Endodermal cell (in vitro differentiated cells): Measurements from ENCODE around the gene TSPAN18. TPM values are rescaled to one million over a fixed set of nuclear protein-coding genes. Genes with fewer than 3 reads are reported as not detected.

Experiments used
- DNase-seq: peaks from one replicate; pipeline ENCODE4 v3.0.0-alpha.2; 2017
- H3K27ac ChIP-seq: 2 replicates; pipeline ENCODE4 v1.5.1; 2013; ENCODE audit warnings: mild to moderate bottlenecking, low read depth, low read length, moderate library complexity
- H3K27me3 ChIP-seq: 2 replicates; pipeline ENCODE4 v1.6.1; 2013; ENCODE audit warnings: mild to moderate bottlenecking, low read length, moderate library complexity; ENCODE audit not compliant: insufficient read depth, control insufficient read depth, poor library complexity, severe bottlenecking
- H3K36me3 ChIP-seq: 2 replicates; pipeline ENCODE4 v1.7.0; 2013; ENCODE audit warnings: mild to moderate bottlenecking, low read length, moderate library complexity; ENCODE audit not compliant: control insufficient read depth, insufficient read depth
- H3K4me1 ChIP-seq: one replicate; pipeline ENCODE4 v1.7.0; 2013; ENCODE audit warnings: low read length; ENCODE audit not compliant: control insufficient read depth, insufficient read depth
- H3K4me3 ChIP-seq: 2 replicates; pipeline ENCODE4 v1.5.1; 2013; ENCODE audit warnings: mild to moderate bottlenecking, low read length, moderate library complexity
- H3K9ac ChIP-seq: 2 replicates; pipeline ENCODE4 v1.6.1; 2013; ENCODE audit warnings: mild to moderate bottlenecking, low read length, moderate library complexity; ENCODE audit not compliant: poor library complexity, severe bottlenecking; ENCODE audit errors: extremely low read depth
- H3K9me3 ChIP-seq: 2 replicates; pipeline ENCODE4 v1.6.1; 2013; ENCODE audit warnings: mild to moderate bottlenecking, low read length, moderate library complexity; ENCODE audit not compliant: control insufficient read depth
- H3K27ac Mint-ChIP-seq: 2 replicates; pipeline ENCODE4 v1.8.0; 2020; ENCODE audit warnings: mixed read lengths
- H3K27me3 Mint-ChIP-seq: 2 replicates; pipeline ENCODE4 v1.8.0; 2021; ENCODE audit warnings: mild to moderate bottlenecking, mixed read lengths; ENCODE audit not compliant: insufficient read depth
- H3K36me3 Mint-ChIP-seq: 2 replicates; pipeline ENCODE4 v1.8.0; 2020; ENCODE audit warnings: low read depth, mixed read lengths
- H3K4me1 Mint-ChIP-seq: 2 replicates; pipeline ENCODE4 v1.8.0; 2020; ENCODE audit warnings: mixed read lengths
- H3K4me3 Mint-ChIP-seq: 2 replicates; pipeline ENCODE4 v1.8.0; 2020; ENCODE audit warnings: mild to moderate bottlenecking, moderate library complexity, mixed read lengths
- H3K9me3 Mint-ChIP-seq: 2 replicates; pipeline ENCODE4 v1.8.0; 2020; ENCODE audit warnings: mild to moderate bottlenecking, mixed read lengths
- WGBS, 2 experiments: methylation state at CpG; one replicate each; pipeline versions ENCODE4 v1.1.5 to v1.1.7; 2013; ENCODE audit warnings: missing lambda C conversion rate in 2 of 2, mixed read lengths in 1 of 2; ENCODE audit not compliant: insufficient coverage in 1 of 2, insufficient read length in 1 of 2; 5-methylcytosine and 5-hydroxymethylcytosine counted together
- total RNA-seq, 2 donors: library from RNA; stranded (reverse); fragmentation: NEBNext Ultra II Directional in 1 of 2; extraction: Animal tissue kit (Norgen Biotek cat#: 25700) in 1 of 2; gene quantifications; 2 replicates in 1 of 2; 3 replicates in 1 of 2; pipeline ENCODE4 v1.2.1, GENCODE V29; 2021
- TF ChIP-seq, protein P1 (sequence below): fragments of 200-600 bp; sonication (generic); conservative IDR thresholded peaks from 2 replicates; pipeline ENCODE4 v1.5.0; 2021; ENCODE audit warnings: antibody characterized with exemption, mild to moderate bottlenecking

TSPAN18 gene
- total RNA-seq, 2 donors from 2014 or later: 28.0 to 28.7 TPM

DNA sequence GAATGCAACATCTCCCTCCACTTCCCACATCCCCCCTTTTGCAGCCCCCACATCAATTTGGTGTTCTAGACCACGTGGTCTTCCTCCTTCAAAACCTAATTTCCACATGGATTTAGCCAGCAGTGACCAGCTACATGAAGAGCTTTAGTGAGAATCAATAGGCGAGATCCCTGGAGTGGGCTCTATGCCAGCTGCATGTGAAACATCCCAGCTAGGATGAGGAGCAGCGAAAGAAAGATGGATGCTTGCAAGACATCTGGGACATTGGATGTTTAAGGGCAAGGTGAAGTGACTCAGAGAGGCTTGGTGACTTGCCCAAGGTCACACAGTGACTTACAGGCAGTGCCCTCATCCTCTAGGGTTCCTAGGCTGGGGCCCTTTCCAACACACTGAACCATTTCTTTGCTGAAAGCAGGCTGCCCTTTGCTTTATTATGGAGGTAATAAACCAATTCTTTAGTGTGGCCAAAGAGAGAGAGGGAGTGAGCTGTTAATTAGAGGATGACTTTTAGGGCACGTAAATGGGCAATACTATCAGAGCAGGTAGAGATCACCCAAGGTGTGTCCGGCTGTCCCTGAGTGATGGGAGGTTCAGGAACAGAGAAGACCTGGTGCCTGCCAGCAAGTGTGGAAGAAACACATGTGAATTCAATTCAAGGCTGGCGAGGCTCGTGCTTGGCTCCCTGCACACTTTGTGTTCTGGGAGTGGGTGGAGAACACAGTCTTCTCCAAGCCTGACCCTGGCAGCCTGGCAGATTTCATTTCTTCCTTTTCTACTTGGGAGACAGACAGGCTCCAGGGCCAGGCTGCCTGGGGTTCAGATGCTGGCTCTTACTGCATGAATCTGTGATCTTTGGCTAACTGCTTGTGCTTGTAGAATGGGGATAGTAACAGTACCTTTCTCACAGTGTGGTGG, 24.0 kb downstream of the TSPAN18 start:
- peaks cover 22% of the 10 kb centered on the region for H3K4me1 Mint-ChIP-seq
- no peak overlapping the region for H3K27ac ChIP-seq
- H3K9ac ChIP-seq: no peak overlapping the region
- no peak overlapping the region for H3K4me3 ChIP-seq
- no peak overlapping the region for H3K27ac Mint-ChIP-seq
- H3K36me3 ChIP-seq: no peaks in the 10 kb centered on the region
- no peaks in the 10 kb centered on the region for H3K4me1 ChIP-seq
- no peaks in the 10 kb centered on the region for H3K9me3 ChIP-seq
- H3K36me3 Mint-ChIP-seq: no peaks in the 10 kb centered on the region
- no peaks in the 10 kb centered on the region for H3K9me3 Mint-ChIP-seq
- TF ChIP-seq, protein P1, sequence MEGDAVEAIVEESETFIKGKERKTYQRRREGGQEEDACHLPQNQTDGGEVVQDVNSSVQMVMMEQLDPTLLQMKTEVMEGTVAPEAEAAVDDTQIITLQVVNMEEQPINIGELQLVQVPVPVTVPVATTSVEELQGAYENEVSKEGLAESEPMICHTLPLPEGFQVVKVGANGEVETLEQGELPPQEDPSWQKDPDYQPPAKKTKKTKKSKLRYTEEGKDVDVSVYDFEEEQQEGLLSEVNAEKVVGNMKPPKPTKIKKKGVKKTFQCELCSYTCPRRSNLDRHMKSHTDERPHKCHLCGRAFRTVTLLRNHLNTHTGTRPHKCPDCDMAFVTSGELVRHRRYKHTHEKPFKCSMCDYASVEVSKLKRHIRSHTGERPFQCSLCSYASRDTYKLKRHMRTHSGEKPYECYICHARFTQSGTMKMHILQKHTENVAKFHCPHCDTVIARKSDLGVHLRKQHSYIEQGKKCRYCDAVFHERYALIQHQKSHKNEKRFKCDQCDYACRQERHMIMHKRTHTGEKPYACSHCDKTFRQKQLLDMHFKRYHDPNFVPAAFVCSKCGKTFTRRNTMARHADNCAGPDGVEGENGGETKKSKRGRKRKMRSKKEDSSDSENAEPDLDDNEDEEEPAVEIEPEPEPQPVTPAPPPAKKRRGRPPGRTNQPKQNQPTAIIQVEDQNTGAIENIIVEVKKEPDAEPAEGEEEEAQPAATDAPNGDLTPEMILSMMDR: no peak
- DNase-seq: peak; percentile 32
- peaks cover 57% of the 10 kb centered on the region for H3K27me3 Mint-ChIP-seq
- 90 to 94% methylated on average over 6 to 7 of the region's 7 CpGs for WGBS, 2 experiments
- no peak overlapping the region for H3K4me3 Mint-ChIP-seq
- H3K27me3 ChIP-seq: no peaks in the 10 kb centered on the region

- Histone ChIP-seq H3K27ac (no peak overlapping the region), H3K27me3 (no peaks in the 10 kb centered on the region), H3K9ac (no peak overlapping the region), H3K36me3 (no peaks in the 10 kb centered on the region), H3K4me3 (no peak overlapping the region), H3K4me1 (no peaks in the 10 kb centered on the region), H3K9me3 (peaks cover 6% of the 10 kb centered on the region)
- Mint-ChIP-seq H3K4me3 (no peak overlapping the region), H3K27ac (no peak overlapping the region), H3K9me3 (no peaks in the 10 kb centered on the region), H3K36me3 (no peaks in the 10 kb centered on the region), H3K27me3 (peaks cover 65% of the 10 kb centered on the region), H3K4me1 (peaks cover 22% of the 10 kb centered on the region)
- DNase-seq: peak; percentile 4
- WGBS, 2 experiments: 100% methylated on average over 1 of the region's 2 CpGs; no CpG with 5 or more reads in 1 of the 2 experiments
- TF ChIP-seq, protein P1: no peak
Measured at GRCh38 chr11:44752300-44752699, 25.5 kb downstream of the TSPAN18 start.

DNA sequence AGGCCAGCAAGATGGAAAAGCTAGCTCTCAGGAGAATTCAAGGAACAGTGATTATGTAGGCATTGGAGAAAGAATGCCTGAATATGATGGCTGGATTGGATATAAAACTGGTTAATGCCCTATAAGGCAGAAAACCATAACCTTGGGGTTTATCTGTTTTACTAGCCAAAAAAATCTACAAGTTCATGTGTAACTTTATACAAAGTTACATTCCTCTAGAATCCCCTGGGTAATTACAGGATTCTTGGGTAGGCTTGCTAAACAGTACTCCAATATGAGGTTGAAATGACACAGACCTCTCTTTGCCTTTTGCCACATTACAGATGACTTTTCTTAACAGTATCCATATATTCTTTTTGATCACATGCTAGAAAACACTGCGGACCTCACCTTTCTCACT, 26.0 kb downstream of the TSPAN18 start:
- peaks cover 10% of the 10 kb centered on the region for H3K9me3 ChIP-seq
- Mint-ChIP-seq H3K4me3 (no peak overlapping the region), H3K36me3 (peaks cover under 1% of the 10 kb centered on the region), H3K4me1 (peaks cover 22% of the 10 kb centered on the region), H3K9me3 (peaks cover 4% of the 10 kb centered on the region), H3K27ac (no peak overlapping the region), H3K27me3 (peaks cover 66% of the 10 kb centered on the region)
- no peaks in the 10 kb centered on the region for H3K4me1 ChIP-seq
- DNase-seq: peak; percentile 3
- H3K4me3 ChIP-seq: no peak overlapping the region
- TF ChIP-seq, protein P1: no peak
- H3K36me3 ChIP-seq: no peaks in the 10 kb centered on the region
- 89 to 93% methylated on average over 1 of the region's 1 CpG for WGBS, 2 experiments
- H3K27ac ChIP-seq: no peak overlapping the region
- no peak overlapping the region for H3K9ac ChIP-seq
- no peaks in the 10 kb centered on the region for H3K27me3 ChIP-seq
